ENCODE measurements around the gene LPIN2. TPM values are rescaled to one million over a fixed set of nuclear protein-coding genes. Genes with fewer than 3 reads are reported as not detected.
A peak's percentile ranks its signal among the peaks of the same experiment; 100 is the strongest.

Gene LPIN2
- total RNA-seq, 1 donor from 2014 or later = 6.3 TPM

DNA sequence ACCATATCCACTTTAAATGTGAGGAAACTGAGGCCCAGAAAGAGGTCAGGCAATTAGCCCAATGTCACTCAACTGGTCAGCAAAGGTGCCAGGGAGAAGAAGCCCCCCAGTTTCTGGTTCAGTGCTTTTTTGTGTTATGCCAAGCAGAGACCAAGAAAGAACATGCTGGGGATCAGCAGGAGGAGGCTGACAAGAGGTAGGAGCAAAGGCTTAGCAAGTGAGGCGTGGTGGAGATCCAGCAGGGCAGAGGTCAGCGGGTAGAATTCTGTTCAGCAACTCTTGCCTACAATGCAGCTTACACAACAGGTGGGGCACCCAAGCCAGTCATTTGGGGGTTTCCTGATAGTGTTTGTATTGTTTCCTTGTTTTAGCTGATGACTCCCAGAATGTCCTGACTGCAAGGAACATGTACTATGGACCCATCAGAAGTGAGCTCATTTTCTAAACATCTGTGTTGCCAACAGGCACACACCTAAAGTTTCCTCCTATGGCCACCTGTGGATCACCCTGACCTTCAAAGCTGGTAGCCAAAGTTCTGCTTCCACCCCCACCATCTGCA, 28.2 kb downstream of the LPIN2 start:
- Histone ChIP-seq H3K4me3 (ENCODE audit: low read depth, low read length) (no peak overlapping the region), H3K27me3 (ENCODE audit: control insufficient read depth, insufficient read depth, low read length) (no peaks in the 10 kb centered on the region), H3K36me3 (ENCODE audit: control insufficient read depth, insufficient read depth, low read length) (no peaks in the 10 kb centered on the region)
- TF ChIP-seq, protein P1, sequence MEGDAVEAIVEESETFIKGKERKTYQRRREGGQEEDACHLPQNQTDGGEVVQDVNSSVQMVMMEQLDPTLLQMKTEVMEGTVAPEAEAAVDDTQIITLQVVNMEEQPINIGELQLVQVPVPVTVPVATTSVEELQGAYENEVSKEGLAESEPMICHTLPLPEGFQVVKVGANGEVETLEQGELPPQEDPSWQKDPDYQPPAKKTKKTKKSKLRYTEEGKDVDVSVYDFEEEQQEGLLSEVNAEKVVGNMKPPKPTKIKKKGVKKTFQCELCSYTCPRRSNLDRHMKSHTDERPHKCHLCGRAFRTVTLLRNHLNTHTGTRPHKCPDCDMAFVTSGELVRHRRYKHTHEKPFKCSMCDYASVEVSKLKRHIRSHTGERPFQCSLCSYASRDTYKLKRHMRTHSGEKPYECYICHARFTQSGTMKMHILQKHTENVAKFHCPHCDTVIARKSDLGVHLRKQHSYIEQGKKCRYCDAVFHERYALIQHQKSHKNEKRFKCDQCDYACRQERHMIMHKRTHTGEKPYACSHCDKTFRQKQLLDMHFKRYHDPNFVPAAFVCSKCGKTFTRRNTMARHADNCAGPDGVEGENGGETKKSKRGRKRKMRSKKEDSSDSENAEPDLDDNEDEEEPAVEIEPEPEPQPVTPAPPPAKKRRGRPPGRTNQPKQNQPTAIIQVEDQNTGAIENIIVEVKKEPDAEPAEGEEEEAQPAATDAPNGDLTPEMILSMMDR (IDR thresholded peaks at IDR 0.05; ENCODE audit: insufficient read depth, low read length, severe bottlenecking) = no peak
- DNase-seq (ENCODE audit: low read depth) (peak; percentile 15), FAIRE-seq (peak; percentile 18)

DNA sequence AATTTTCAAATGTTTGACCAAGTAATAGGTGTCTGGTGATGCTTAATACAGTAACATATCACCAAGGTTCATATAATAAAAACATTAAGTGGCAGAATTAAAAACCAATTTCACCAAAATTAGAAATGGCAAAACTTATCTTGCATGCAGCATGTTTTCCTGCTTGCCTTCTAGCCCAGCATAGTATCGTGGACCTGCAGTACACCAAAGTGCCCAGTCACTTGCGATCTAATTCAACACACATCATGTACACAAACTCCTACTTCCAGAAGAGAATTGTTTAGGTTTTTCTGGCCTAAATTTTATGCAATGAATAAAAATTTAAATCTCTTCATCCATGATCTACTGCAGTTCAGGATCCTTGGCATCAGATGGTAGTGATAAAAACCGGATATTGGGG, 28.9 kb downstream of the LPIN2 start:
- no peak for FAIRE-seq
- H3K36me3 ChIP-seq (ENCODE audit: control insufficient read depth, insufficient read depth, low read length) = no peaks in the 10 kb centered on the region
- no peak for DNase-seq (ENCODE audit: low read depth)
- TF ChIP-seq, protein P1 (IDR thresholded peaks at IDR 0.05; ENCODE audit: insufficient read depth, low read length, severe bottlenecking) = no peak
- no peak overlapping the region for H3K4me3 ChIP-seq (ENCODE audit: low read depth, low read length)
- no peaks in the 10 kb centered on the region for H3K27me3 ChIP-seq (ENCODE audit: control insufficient read depth, insufficient read depth, low read length)

DNA sequence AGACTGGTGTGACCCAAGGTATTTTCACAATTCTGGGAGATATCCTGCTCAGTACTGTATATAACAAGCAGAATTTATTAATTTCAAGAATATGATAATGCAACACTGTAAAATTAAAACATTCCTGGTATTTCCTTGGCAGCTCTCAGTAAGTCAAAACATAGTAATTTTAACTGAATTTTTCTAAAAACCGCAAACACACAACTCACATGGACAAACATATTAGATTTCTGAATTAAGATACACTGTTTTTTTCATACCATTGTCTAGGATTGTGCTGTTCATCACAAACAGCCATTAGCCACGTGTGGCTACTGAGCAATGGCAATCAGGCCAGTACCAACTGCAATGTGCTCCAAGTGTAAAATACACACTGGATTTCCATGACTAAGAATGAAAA, 29.6 kb downstream of the LPIN2 start:
- DNase-seq (ENCODE audit: low read depth) (no peak), FAIRE-seq (no peak)
- Histone ChIP-seq H3K27me3 (ENCODE audit: control insufficient read depth, insufficient read depth, low read length) (no peaks in the 10 kb centered on the region), H3K4me3 (ENCODE audit: low read depth, low read length) (no peak overlapping the region), H3K36me3 (ENCODE audit: control insufficient read depth, insufficient read depth, low read length) (no peaks in the 10 kb centered on the region)
- TF ChIP-seq, protein P1 (IDR thresholded peaks at IDR 0.05; ENCODE audit: insufficient read depth, low read length, severe bottlenecking) = no peak

DNA sequence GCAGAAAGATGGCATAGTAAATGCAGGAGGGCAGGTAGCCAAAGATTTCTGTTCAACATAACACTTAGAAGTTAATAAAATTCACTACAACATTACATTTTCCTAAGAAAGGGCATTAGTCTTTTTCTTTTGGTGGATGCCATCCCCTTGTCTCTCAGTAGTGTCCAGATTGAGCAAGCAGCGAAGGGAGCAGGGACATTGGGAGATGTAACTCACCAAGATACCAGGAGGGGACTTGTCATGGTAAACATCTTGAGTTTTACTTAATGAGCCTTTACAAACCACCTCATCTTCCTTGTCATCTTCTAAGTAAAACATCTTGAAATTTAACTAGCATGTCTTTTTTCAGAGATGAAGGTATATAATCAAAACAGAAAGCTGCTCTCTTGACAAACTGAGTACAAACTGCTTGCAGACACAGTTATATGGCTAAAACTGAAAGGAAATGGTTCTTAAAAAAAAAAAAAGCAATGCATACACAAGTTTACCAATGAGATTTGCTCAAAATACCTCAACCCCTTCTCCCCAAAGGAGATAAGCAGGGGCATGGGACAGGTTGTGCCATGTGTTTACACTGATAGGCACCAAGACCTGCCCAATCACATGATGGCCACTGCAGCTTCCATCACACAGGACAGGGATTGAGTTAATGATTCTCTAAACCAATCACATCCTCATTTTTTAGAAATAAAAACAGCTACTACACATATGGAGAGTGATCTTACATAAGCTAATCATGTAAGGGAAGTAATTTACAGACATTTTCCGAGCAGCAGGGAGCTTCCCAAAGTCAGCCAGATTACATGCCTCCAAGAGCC, 30.3 kb downstream of the LPIN2 start:
- DNase-seq (ENCODE audit: low read depth) (no peak), FAIRE-seq (no peak)
- Histone ChIP-seq H3K27me3 (ENCODE audit: control insufficient read depth, insufficient read depth, low read length) (no peaks in the 10 kb centered on the region), H3K36me3 (ENCODE audit: control insufficient read depth, insufficient read depth, low read length) (no peaks in the 10 kb centered on the region), H3K4me3 (ENCODE audit: low read depth, low read length) (no peak overlapping the region)
- TF ChIP-seq, protein P1 (IDR thresholded peaks at IDR 0.05; ENCODE audit: insufficient read depth, low read length, severe bottlenecking) = no peak

DNA sequence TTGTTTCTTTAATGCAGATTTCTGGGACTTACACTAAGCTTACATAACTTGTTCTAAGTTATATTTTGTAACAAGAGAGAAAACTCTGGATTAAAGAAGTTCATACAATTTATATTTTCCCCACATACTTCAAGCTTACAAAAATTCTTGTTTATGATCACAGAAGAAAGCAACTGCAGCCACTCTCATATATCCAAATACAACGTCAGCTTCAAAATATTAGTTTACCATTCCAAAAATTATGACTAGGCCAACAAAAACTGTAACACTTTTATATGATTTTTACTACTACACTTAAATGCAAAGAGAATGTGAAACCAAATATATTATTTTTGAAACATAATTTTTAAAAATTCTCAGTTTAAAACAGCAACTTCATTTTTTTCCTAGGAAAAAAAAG, 30.9 kb downstream of the LPIN2 start:
- H3K36me3 ChIP-seq (ENCODE audit: control insufficient read depth, insufficient read depth, low read length) = no peaks in the 10 kb centered on the region
- H3K27me3 ChIP-seq (ENCODE audit: control insufficient read depth, insufficient read depth, low read length) = no peaks in the 10 kb centered on the region
- no peak for FAIRE-seq
- TF ChIP-seq, protein P1 (IDR thresholded peaks at IDR 0.05; ENCODE audit: insufficient read depth, low read length, severe bottlenecking) = no peak
- no peak for DNase-seq (ENCODE audit: low read depth)
- no peak overlapping the region for H3K4me3 ChIP-seq (ENCODE audit: low read depth, low read length)
